Astrocyte (in vitro differentiated cells and primary cell): ENCODE results near the gene DIAPH2.

ENCODE experiments used
- CTCF ChIP-seq: IDR thresholded peaks from 2 replicates; pipeline ENCODE4 v1.5.1; 2011; ENCODE audit warnings: low read depth, mild to moderate bottlenecking, inconsistent platforms, low read length, moderate library complexity; ENCODE audit not compliant: insufficient read depth
- EZH2 ChIP-seq: IDR thresholded peaks from 2 replicates; pipeline ENCODE4 v1.6.1; 2012; ENCODE audit warnings: mild to moderate bottlenecking, low read length, inconsistent platforms; ENCODE audit not compliant: insufficient read depth

- TF ChIP-seq CTCF (no peak), EZH2 (no peak)
Observed at GRCh38 chrX:96841325-96841724, 156.7 kb downstream of the DIAPH2 start.
